ENCODE data around the gene TRAPPC12.
A peak's percentile ranks its signal among the peaks of the same experiment; 100 is the strongest.
"Not testable (repeated sequence)": the region's sequence is repeated elsewhere in the genome, so short reads cannot be mapped to it uniquely, and the experiment has no call there.

TRAPPC12 gene

DNA sequence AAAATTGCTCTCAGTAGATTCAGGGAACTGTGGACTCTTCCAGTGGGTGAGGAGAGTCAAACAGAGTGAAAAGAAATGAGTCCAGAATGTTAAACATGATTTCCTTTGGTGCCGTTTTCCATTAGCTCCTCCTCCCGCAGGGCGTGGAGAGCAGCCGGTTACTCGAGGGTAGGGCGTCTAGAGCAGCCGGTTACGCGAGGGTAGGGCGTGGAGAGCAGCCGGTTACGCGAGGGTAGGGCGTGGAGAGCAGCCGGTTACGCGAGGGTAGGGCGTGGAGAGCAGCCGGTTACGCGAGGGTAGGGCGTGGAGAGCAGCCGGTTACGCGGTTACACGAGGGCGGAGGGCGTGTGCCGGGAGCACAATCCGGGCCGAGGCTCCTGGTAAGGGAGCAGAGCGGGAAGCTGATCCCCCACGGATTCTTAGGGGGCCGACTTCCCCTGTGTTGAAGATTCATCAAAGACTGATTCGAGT lies 69.0 kb downstream of the TRAPPC12 start:
- H2BK120ac ChIP-seq (ENCODE audit: low read depth, low read length); H3K27ac ChIP-seq (ENCODE audit: low read length, poor library complexity, severe bottlenecking); H3K9me3 ChIP-seq (ENCODE audit: control insufficient read depth, low read length); H2BK12ac ChIP-seq (ENCODE audit: low read length in 2 of 2); H3K4me2 ChIP-seq (ENCODE audit: low read length, poor library complexity, severe bottlenecking); H3K18ac ChIP-seq (ENCODE audit: low read depth in 1 of 2, low read length in 2 of 2); H3K23ac ChIP-seq (ENCODE audit: low read length in 2 of 2); H2AK5ac ChIP-seq (ENCODE audit: low read length, severe bottlenecking); H2AFZ ChIP-seq (ENCODE audit: low read depth, low read length); DNase-seq; H3K27me3 ChIP-seq (ENCODE audit: control insufficient read depth in 1 of 2, insufficient read depth in 1 of 2, low read length in 2 of 2); H2BK5ac ChIP-seq (ENCODE audit: low read depth, low read length, poor library complexity, severe bottlenecking); H4K8ac ChIP-seq (ENCODE audit: low read length); H2BK15ac ChIP-seq (ENCODE audit: low read depth, poor library complexity, severe bottlenecking); H3K4ac ChIP-seq (ENCODE audit: low read depth in 1 of 2, low read length in 2 of 2); H3K4me1 ChIP-seq (ENCODE audit: control insufficient read depth, insufficient read depth, low read depth, low read length); H3K14ac ChIP-seq (ENCODE audit: low read length in 2 of 2); H4K91ac ChIP-seq (ENCODE audit: low read length): not testable (repeated sequence)
- Histone ChIP-seq H3K36me3 (ENCODE audit: control insufficient read depth in 1 of 2, insufficient read depth in 2 of 2, low read depth in 1 of 2, low read length in 2 of 2) (peaks cover 66 to 74% of the 10 kb centered on the region in 2 experiments), H3K9ac (ENCODE audit: low read length) (peak overlapping the region; percentile 50), H3K4me3 (ENCODE audit: insufficient read depth in 1 of 2, low read depth in 1 of 2, low read length in 2 of 2) (peak overlapping the region in 1 of 2 experiments; percentile 66), H3K79me1 (replicated peaks; ENCODE audit: low read length, poor library complexity, severe bottlenecking) (peaks cover 29% of the 10 kb centered on the region)
- 93% methylated on average over 35 of the region's 35 CpGs for WGBS

DNA sequence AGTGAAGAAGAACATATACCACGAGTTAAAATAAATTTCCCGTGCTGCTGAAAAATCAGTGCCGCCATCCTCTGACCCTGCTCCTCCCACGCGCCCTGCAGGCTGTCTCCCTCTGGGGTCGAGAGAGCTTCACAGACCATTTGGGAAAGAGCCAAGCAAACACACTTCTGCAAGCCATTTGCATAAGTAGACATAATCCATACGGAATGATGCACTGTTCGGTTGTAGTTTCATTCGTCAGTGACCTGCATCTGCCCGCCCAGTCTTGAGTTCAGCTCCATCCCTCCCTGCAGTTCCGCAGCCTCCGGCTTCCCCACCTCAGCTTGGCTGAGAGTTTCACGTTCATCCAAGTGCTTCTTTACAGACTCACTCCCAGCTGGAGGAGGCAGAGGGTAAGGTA lies 69.6 kb downstream of the TRAPPC12 start:
- H3K36me3 ChIP-seq (ENCODE audit: control insufficient read depth in 1 of 2, insufficient read depth in 2 of 2, low read depth in 1 of 2, low read length in 2 of 2), result peaks cover 59 to 71% of the 10 kb centered on the region in 2 experiments
- no peak overlapping the region for H2BK120ac ChIP-seq (ENCODE audit: low read depth, low read length)
- H3K4me2 ChIP-seq (ENCODE audit: low read length, poor library complexity, severe bottlenecking), result no peak overlapping the region
- H3K27me3 ChIP-seq (ENCODE audit: control insufficient read depth in 1 of 2, insufficient read depth in 1 of 2, low read length in 2 of 2), result no peaks in the 10 kb centered on the region
- no peak overlapping the region for H3K27ac ChIP-seq (ENCODE audit: low read length, poor library complexity, severe bottlenecking)
- WGBS, result 94% methylated on average over 13 of the region's 13 CpGs
- H4K8ac ChIP-seq (ENCODE audit: low read length), result no peak overlapping the region
- no peak overlapping the region for H4K91ac ChIP-seq (ENCODE audit: low read length)
- H3K4me3 ChIP-seq (ENCODE audit: insufficient read depth in 1 of 2, low read depth in 1 of 2, low read length in 2 of 2), result peak overlapping the region in 1 of 2 experiments; percentile 66
- H3K4ac ChIP-seq (ENCODE audit: low read depth in 1 of 2, low read length in 2 of 2), result no peak overlapping the region
- DNase-seq, result no peak
- H3K4me1 ChIP-seq (ENCODE audit: control insufficient read depth, insufficient read depth, low read depth, low read length), result peaks cover 7% of the 10 kb centered on the region
- H2BK15ac ChIP-seq (ENCODE audit: low read depth, poor library complexity, severe bottlenecking), result no peak overlapping the region
- H3K79me1 ChIP-seq (replicated peaks; ENCODE audit: low read length, poor library complexity, severe bottlenecking), result peaks cover 28% of the 10 kb centered on the region
- no peak overlapping the region for H2BK5ac ChIP-seq (ENCODE audit: low read depth, low read length, poor library complexity, severe bottlenecking)
- H3K23ac ChIP-seq (ENCODE audit: low read length in 2 of 2), result no peak overlapping the region
- no peak overlapping the region for H2AFZ ChIP-seq (ENCODE audit: low read depth, low read length)
- H3K9me3 ChIP-seq (ENCODE audit: control insufficient read depth, low read length), result peaks cover 7% of the 10 kb centered on the region
- H3K14ac ChIP-seq (ENCODE audit: low read length in 2 of 2), result no peak overlapping the region
- no peak overlapping the region for H3K9ac ChIP-seq (ENCODE audit: low read length)
- no peak overlapping the region for H2AK5ac ChIP-seq (ENCODE audit: low read length, severe bottlenecking)
- no peak overlapping the region for H2BK12ac ChIP-seq (ENCODE audit: low read length in 2 of 2)
- H3K18ac ChIP-seq (ENCODE audit: low read depth in 1 of 2, low read length in 2 of 2), result no peak overlapping the region

DNA sequence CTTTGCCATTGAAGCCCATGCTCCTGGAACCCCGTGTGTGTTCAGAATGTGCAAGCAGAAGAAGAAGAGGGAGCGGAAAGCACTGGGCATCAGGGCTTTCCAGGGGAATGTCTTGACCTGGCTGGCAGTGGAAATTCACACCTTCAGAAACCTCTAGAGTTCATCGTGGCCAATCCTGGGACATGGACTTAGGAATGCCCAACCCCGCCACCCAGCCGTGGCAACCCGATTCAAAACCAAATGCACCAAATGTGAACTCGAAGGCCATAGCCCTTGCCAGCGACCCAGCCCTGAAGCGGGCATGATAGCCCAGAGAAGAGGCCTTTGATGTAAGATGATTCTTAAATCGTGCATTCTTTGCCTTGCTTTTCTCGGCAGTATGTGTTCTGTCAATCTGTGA lies 70.4 kb downstream of the TRAPPC12 start:
- no peak overlapping the region for H3K4me2 ChIP-seq (ENCODE audit: low read length, poor library complexity, severe bottlenecking)
- no peak overlapping the region for H3K4ac ChIP-seq (ENCODE audit: low read depth in 1 of 2, low read length in 2 of 2)
- H2BK5ac ChIP-seq (ENCODE audit: low read depth, low read length, poor library complexity, severe bottlenecking), result no peak overlapping the region
- no peak overlapping the region for H2AK5ac ChIP-seq (ENCODE audit: low read length, severe bottlenecking)
- no peak overlapping the region for H2BK15ac ChIP-seq (ENCODE audit: low read depth, poor library complexity, severe bottlenecking)
- H2AFZ ChIP-seq (ENCODE audit: low read depth, low read length), result no peak overlapping the region
- H3K4me3 ChIP-seq (ENCODE audit: insufficient read depth in 1 of 2, low read depth in 1 of 2, low read length in 2 of 2), result no peak overlapping the region
- 98% methylated on average over 11 of the region's 11 CpGs for WGBS
- H2BK120ac ChIP-seq (ENCODE audit: low read depth, low read length), result no peak overlapping the region
- no peak overlapping the region for H4K91ac ChIP-seq (ENCODE audit: low read length)
- no peak overlapping the region for H3K27ac ChIP-seq (ENCODE audit: low read length, poor library complexity, severe bottlenecking)
- no peak overlapping the region for H3K9ac ChIP-seq (ENCODE audit: low read length)
- H3K9me3 ChIP-seq (ENCODE audit: control insufficient read depth, low read length), result peaks cover 7% of the 10 kb centered on the region
- no peak overlapping the region for H4K8ac ChIP-seq (ENCODE audit: low read length)
- peaks cover 56 to 77% of the 10 kb centered on the region in 2 experiments for H3K36me3 ChIP-seq (ENCODE audit: control insufficient read depth in 1 of 2, insufficient read depth in 2 of 2, low read depth in 1 of 2, low read length in 2 of 2)
- no peak overlapping the region for H3K18ac ChIP-seq (ENCODE audit: low read depth in 1 of 2, low read length in 2 of 2)
- DNase-seq, result no peak
- H3K14ac ChIP-seq (ENCODE audit: low read length in 2 of 2), result no peak overlapping the region
- no peaks in the 10 kb centered on the region for H3K27me3 ChIP-seq (ENCODE audit: control insufficient read depth in 1 of 2, insufficient read depth in 1 of 2, low read length in 2 of 2)
- peaks cover 7% of the 10 kb centered on the region for H3K4me1 ChIP-seq (ENCODE audit: control insufficient read depth, insufficient read depth, low read depth, low read length)
- H3K23ac ChIP-seq (ENCODE audit: low read length in 2 of 2), result no peak overlapping the region
- H2BK12ac ChIP-seq (ENCODE audit: low read length in 2 of 2), result no peak overlapping the region
- peaks cover 33% of the 10 kb centered on the region for H3K79me1 ChIP-seq (replicated peaks; ENCODE audit: low read length, poor library complexity, severe bottlenecking)

DNA sequence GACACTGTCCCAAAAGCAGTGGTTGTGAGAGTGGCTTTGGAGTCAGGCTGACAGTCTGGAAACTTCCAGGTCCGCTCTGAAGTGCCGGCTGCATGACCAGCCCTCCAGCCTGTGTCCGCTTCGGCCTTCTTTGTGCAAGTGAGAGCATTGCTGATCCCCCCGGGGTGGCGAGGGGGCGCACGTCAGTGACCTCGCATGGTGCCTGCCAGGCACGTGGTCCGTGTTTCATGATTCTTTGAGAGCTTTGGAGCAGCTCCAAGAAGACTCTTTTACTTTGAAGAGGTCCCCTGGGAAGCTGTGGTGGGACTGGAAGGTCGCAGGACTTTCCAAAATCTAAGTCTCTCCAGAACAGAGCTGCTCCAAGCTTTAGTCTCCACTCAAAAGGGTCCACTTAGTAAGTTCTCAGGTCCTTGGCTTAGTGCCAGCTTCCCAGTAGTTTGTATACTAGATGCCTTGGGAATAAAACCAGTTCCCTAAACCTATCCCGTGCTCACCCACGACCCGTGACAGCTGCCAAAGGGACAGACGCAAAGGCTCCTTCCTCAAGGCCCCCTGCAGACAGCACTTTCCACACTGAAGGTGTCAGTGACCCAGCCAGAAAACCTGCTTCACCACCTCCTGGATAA lies 71.0 kb downstream of the TRAPPC12 start:
- no peak overlapping the region for H3K18ac ChIP-seq (ENCODE audit: low read depth in 1 of 2, low read length in 2 of 2)
- no peak overlapping the region for H2BK5ac ChIP-seq (ENCODE audit: low read depth, low read length, poor library complexity, severe bottlenecking)
- H3K4me2 ChIP-seq (ENCODE audit: low read length, poor library complexity, severe bottlenecking), result no peak overlapping the region
- H3K14ac ChIP-seq (ENCODE audit: low read length in 2 of 2), result no peak overlapping the region
- peaks cover 7% of the 10 kb centered on the region for H3K9me3 ChIP-seq (ENCODE audit: control insufficient read depth, low read length)
- H3K36me3 ChIP-seq (ENCODE audit: control insufficient read depth in 1 of 2, insufficient read depth in 2 of 2, low read depth in 1 of 2, low read length in 2 of 2), result peaks cover 54 to 75% of the 10 kb centered on the region in 2 experiments
- no peak for DNase-seq
- H3K9ac ChIP-seq (ENCODE audit: low read length), result no peak overlapping the region
- H4K91ac ChIP-seq (ENCODE audit: low read length), result no peak overlapping the region
- peaks cover 33% of the 10 kb centered on the region for H3K79me1 ChIP-seq (replicated peaks; ENCODE audit: low read length, poor library complexity, severe bottlenecking)
- no peak overlapping the region for H3K27ac ChIP-seq (ENCODE audit: low read length, poor library complexity, severe bottlenecking)
- H3K4me3 ChIP-seq (ENCODE audit: insufficient read depth in 1 of 2, low read depth in 1 of 2, low read length in 2 of 2), result no peak overlapping the region
- H4K8ac ChIP-seq (ENCODE audit: low read length), result no peak overlapping the region
- H3K4ac ChIP-seq (ENCODE audit: low read depth in 1 of 2, low read length in 2 of 2), result no peak overlapping the region
- no peaks in the 10 kb centered on the region for H3K27me3 ChIP-seq (ENCODE audit: control insufficient read depth in 1 of 2, insufficient read depth in 1 of 2, low read length in 2 of 2)
- H3K4me1 ChIP-seq (ENCODE audit: control insufficient read depth, insufficient read depth, low read depth, low read length), result peaks cover 7% of the 10 kb centered on the region
- H2BK12ac ChIP-seq (ENCODE audit: low read length in 2 of 2), result no peak overlapping the region
- H2AK5ac ChIP-seq (ENCODE audit: low read length, severe bottlenecking), result no peak overlapping the region
- H2AFZ ChIP-seq (ENCODE audit: low read depth, low read length), result no peak overlapping the region
- H2BK15ac ChIP-seq (ENCODE audit: low read depth, poor library complexity, severe bottlenecking), result no peak overlapping the region
- no peak overlapping the region for H3K23ac ChIP-seq (ENCODE audit: low read length in 2 of 2)
- WGBS, result 90% methylated on average over 16 of the region's 16 CpGs
- no peak overlapping the region for H2BK120ac ChIP-seq (ENCODE audit: low read depth, low read length)

Measured in mesenchymal stem cell (in vitro differentiated cells and primary cell).